HepG2 (cell line): Measurements from ENCODE around the gene PSMD3. TPM values are rescaled to one million over a fixed set of nuclear protein-coding genes. Genes with fewer than 3 reads are reported as not detected.
A peak's percentile ranks its signal among the peaks of the same experiment; 100 is the strongest.

ENCODE experiments used
- AKAP8 ChIP-seq: sonication (generic); formaldehyde crosslinking; IDR thresholded peaks from 2 replicates; pipeline ENCODE4 v1.5.1; 2020; ENCODE audit warnings: mild to moderate bottlenecking, missing genetic modification reagents
- ARNTL ChIP-seq: sonication (generic); formaldehyde crosslinking; IDR thresholded peaks from 2 replicates; pipeline ENCODE4 v1.4.0; 2020; ENCODE audit warnings: mild to moderate bottlenecking, missing genetic modification reagents
- HMGA1 ChIP-seq: sonication (generic); formaldehyde crosslinking; conservative IDR thresholded peaks from 2 replicates; pipeline ENCODE4 v1.4.0; 2020; ENCODE audit warnings: missing genetic modification reagents
- IKZF1 ChIP-seq: fragments of 450-650 bp; IDR thresholded peaks from 2 replicates; pipeline ENCODE4 v1.7.1; 2016
- IKZF4 ChIP-seq: sonication (generic); formaldehyde crosslinking; IDR thresholded peaks from 2 replicates; pipeline ENCODE4 v1.5.1; 2020; ENCODE audit warnings: borderline replicate concordance, mild to moderate bottlenecking, low read depth, missing genetic modification reagents; ENCODE audit errors: not compliant biosample characterization
- MIER3 ChIP-seq: IDR thresholded peaks from 2 replicates; pipeline ENCODE4 v1.6.1; 2016; ENCODE audit warnings: missing compliant biosample characterization, borderline replicate concordance
- NFIB ChIP-seq: sonication (generic); formaldehyde crosslinking; IDR thresholded peaks from 2 replicates; pipeline ENCODE4 v1.9.0; 2021; ENCODE audit warnings: missing genetic modification reagents, mild to moderate bottlenecking, borderline replicate concordance
- NPAS2 ChIP-seq: sonication (generic); formaldehyde crosslinking; IDR thresholded peaks from 2 replicates; pipeline ENCODE4 v1.8.0; 2022; ENCODE audit warnings: mild to moderate bottlenecking, missing genetic modification reagents, borderline replicate concordance
- PRDM15 ChIP-seq: sonication (generic); formaldehyde crosslinking; IDR thresholded peaks from 2 replicates; pipeline ENCODE4 v1.4.0; 2020; ENCODE audit warnings: missing genetic modification reagents
- REXO4 ChIP-seq: sonication (generic); formaldehyde crosslinking; IDR thresholded peaks from 2 replicates; pipeline ENCODE4 v1.8.0; 2022; ENCODE audit warnings: missing genetic modification reagents, mild to moderate bottlenecking, borderline replicate concordance
- SIX4 ChIP-seq: sonication (generic); formaldehyde crosslinking; IDR thresholded peaks from 2 replicates; pipeline ENCODE4 v1.4.0; 2020; ENCODE audit warnings: missing genetic modification reagents
- SMAD1 ChIP-seq: sonication (generic); formaldehyde crosslinking; IDR thresholded peaks from 2 replicates; pipeline ENCODE4 v1.4.0; 2020; ENCODE audit warnings: missing genetic modification reagents, low read depth, mild to moderate bottlenecking, borderline replicate concordance
- THYN1 ChIP-seq: sonication (generic); formaldehyde crosslinking; IDR thresholded peaks from 2 replicates; pipeline ENCODE4 v1.8.1; 2023; ENCODE audit warnings: low read depth, mild to moderate bottlenecking, moderate library complexity, missing genetic modification reagents, borderline replicate concordance
- ZBTB4 ChIP-seq: sonication (generic); formaldehyde crosslinking; IDR thresholded peaks from 2 replicates; pipeline ENCODE4 v1.4.0; 2020; ENCODE audit warnings: missing genetic modification reagents, mild to moderate bottlenecking, borderline replicate concordance
- ZNF180 ChIP-seq: sonication (generic); formaldehyde crosslinking; IDR thresholded peaks from 2 replicates; pipeline ENCODE4 v1.4.0; 2020; ENCODE audit warnings: low read depth, missing genetic modification reagents, borderline replicate concordance
- ZNF543 ChIP-seq: sonication (generic); formaldehyde crosslinking; IDR thresholded peaks from 2 replicates; pipeline ENCODE4 v1.4.0; 2020; ENCODE audit warnings: mild to moderate bottlenecking, missing genetic modification reagents
- ZNF768 ChIP-seq: sonication (generic); formaldehyde crosslinking; IDR thresholded peaks from 2 replicates; pipeline ENCODE4 v1.4.0; 2020; ENCODE audit warnings: missing genetic modification reagents
- ZNF780A ChIP-seq: sonication (generic); formaldehyde crosslinking; IDR thresholded peaks from 2 replicates; pipeline ENCODE4 v1.8.0; 2022; ENCODE audit warnings: mild to moderate bottlenecking, missing genetic modification reagents, moderate library complexity
- ZNF891 ChIP-seq: sonication (generic); formaldehyde crosslinking; IDR thresholded peaks from 2 replicates; pipeline ENCODE4 v1.5.0; 2020; ENCODE audit warnings: mild to moderate bottlenecking, missing genetic modification reagents
- polyA plus RNA-seq, 8 experiments: library from polyadenylated mRNA; depleted of rRNA in 3 of 8; stranded (reverse) in 7 of 8; unstranded in 1 of 8; fragments of >200 nt; fragmentation: Illumina TruSeq in 4 of 8; extraction: Trizol in 4 of 8; gene quantifications; 2 replicates each; pipeline versions ENCODE4 v1.2.1 to v1.2.3, GENCODE V29; 2011 to 2016; ENCODE audit warnings: low read depth in 4 of 8, missing spikeins in 1 of 8, mixed read lengths in 1 of 8; ENCODE audit not compliant: insufficient read depth in 1 of 8
- total RNA-seq, 5 experiments: library from RNA; depleted of rRNA; stranded (reverse); fragments of >200 nt; fragmentation: Illumina TruSeq; extraction: Trizol; gene quantifications; 2 replicates each; pipeline ENCODE4 v1.2.3, GENCODE V29; 2016; ENCODE audit warnings: low read depth in 1 of 5
- TF ChIP-seq, protein P1 (sequence below): sonication (generic); formaldehyde crosslinking; IDR thresholded peaks from 2 replicates; pipeline ENCODE4 v1.5.0; 2020; ENCODE audit warnings: missing genetic modification reagents, mild to moderate bottlenecking, borderline replicate concordance
- TF ChIP-seq, protein P2 (sequence below): sonication (generic); formaldehyde crosslinking; IDR thresholded peaks from 2 replicates; pipeline ENCODE4 v1.4.0; 2020; ENCODE audit warnings: missing genetic modification reagents, borderline replicate concordance

PSMD3 gene
- total and polyA plus RNA-seq, 2 of the 13 experiments (the other 11 are each of a cell fraction or from before 2014, with no cell fraction given): 97.4 to 146 TPM

GRCh38 chr17:39951924-39952679 lies 28.5 kb upstream of the PSMD3 start (continued):
- TF ChIP-seq ZNF780A (no peak), MIER3 (no peak), IKZF1 (no peak), ARNTL (CRISPR knock-in tag) (no peak), ZNF180 (CRISPR knock-in tag) (no peak), IKZF4 (CRISPR knock-in tag) (no peak), PRDM15 (CRISPR knock-in tag) (no peak), REXO4 (CRISPR knock-in tag) (no peak), ZNF768 (peak; percentile 31; the same call in 1 of the 2 replicates), NPAS2 (CRISPR knock-in tag) (no peak), NFIB (no peak), HMGA1 (CRISPR knock-in tag) (no peak), SIX4 (CRISPR knock-in tag) (no peak), ZNF543 (no peak), ZBTB4 (peak; percentile 65; the same call in 1 of the 2 replicates), ZNF891 (CRISPR knock-in tag) (0 out of 2 replicates have a peak, but pooled peaks have one; percentile 56), SMAD1 (CRISPR knock-in tag) (no peak), AKAP8 (no peak), THYN1 (CRISPR knock-in tag) (no peak)
- TF ChIP-seq, protein P1, sequence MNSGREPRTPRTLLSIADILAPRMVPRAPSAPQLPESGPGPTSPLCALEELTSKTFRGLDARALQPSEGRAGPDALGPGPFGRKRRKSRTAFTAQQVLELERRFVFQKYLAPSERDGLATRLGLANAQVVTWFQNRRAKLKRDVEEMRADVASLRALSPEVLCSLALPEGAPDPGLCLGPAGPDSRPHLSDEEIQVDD (CRISPR knock-in tag): no peak
- TF ChIP-seq, protein P2, sequence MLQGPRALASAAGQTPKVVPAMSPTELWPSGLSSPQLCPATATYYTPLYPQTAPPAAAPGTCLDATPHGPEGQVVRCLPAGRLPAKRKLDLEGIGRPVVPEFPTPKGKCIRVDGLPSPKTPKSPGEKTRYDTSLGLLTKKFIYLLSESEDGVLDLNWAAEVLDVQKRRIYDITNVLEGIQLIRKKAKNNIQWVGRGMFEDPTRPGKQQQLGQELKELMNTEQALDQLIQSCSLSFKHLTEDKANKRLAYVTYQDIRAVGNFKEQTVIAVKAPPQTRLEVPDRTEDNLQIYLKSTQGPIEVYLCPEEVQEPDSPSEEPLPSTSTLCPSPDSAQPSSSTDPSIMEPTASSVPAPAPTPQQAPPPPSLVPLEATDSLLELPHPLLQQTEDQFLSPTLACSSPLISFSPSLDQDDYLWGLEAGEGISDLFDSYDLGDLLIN (CRISPR knock-in tag): no peak
